Parathyroid adenoma (tissue), 2 donors: ENCODE results near the gene ITSN2.

Experiments
- H2AFZ ChIP-seq: fragments of 300-600 bp; sonication (generic); one replicate; pipeline ENCODE4 v1.7.0; 2017; ENCODE audit warnings: antibody characterized with exemption, mild to moderate bottlenecking
- H3K27ac ChIP-seq: fragments of 300-600 bp; sonication (generic); one replicate; pipeline ENCODE4 v1.7.0; 2017
- H3K27me3 ChIP-seq: fragments of 300-600 bp; sonication (generic); one replicate; pipeline ENCODE4 v1.7.0; 2017; ENCODE audit warnings: low read length; ENCODE audit not compliant: control insufficient read depth, insufficient read depth
- H3K36me3 ChIP-seq: fragments of 300-600 bp; sonication (generic); one replicate; pipeline ENCODE4 v1.7.0; 2017; ENCODE audit warnings: low read length; ENCODE audit not compliant: control insufficient read depth, insufficient read depth
- H3K4me1 ChIP-seq: fragments of 300-600 bp; sonication (generic); one replicate; pipeline ENCODE4 v1.7.0; 2017; ENCODE audit warnings: control low read depth
- H3K4me2 ChIP-seq: fragments of 300-600 bp; sonication (generic); one replicate; pipeline ENCODE4 v1.7.0; 2017; ENCODE audit warnings: low read length
- H3K4me3 ChIP-seq: fragments of 300-600 bp; sonication (generic); one replicate; pipeline ENCODE4 v1.7.0; 2017; ENCODE audit warnings: low read depth, low read length
- H3K79me2 ChIP-seq: fragments of 300-600 bp; sonication (generic); one replicate; pipeline ENCODE4 v1.7.0; 2017; ENCODE audit warnings: control low read depth
- H3K9ac ChIP-seq: fragments of 300-600 bp; sonication (generic); one replicate; pipeline ENCODE4 v1.7.0; 2017; ENCODE audit warnings: mild to moderate bottlenecking
- H3K9me3 ChIP-seq: fragments of 300-600 bp; sonication (generic); one replicate; pipeline ENCODE4 v1.7.0; 2017; ENCODE audit warnings: low read length; ENCODE audit not compliant: control insufficient read depth
- CTCF ChIP-seq: fragments of 300-600 bp; sonication (generic); IDR thresholded peaks from one replicate; pipeline ENCODE4 v1.7.0; 2017; ENCODE audit warnings: antibody characterized with exemption, mild to moderate bottlenecking
- donor health status: primary hyperparathyroidism.

The ITSN2 gene

GRCh38 chr2:24273598-24273997 is 86.7 kb downstream of the ITSN2 start:
- Histone ChIP-seq H3K9me3 (no peaks in the 10 kb centered on the region), H3K27me3 (no peaks in the 10 kb centered on the region), H3K27ac (no peak overlapping the region), H3K4me1 (no peaks in the 10 kb centered on the region), H3K9ac (no peak overlapping the region), H3K4me3 (no peak overlapping the region), H3K36me3 (no peaks in the 10 kb centered on the region), H2AFZ (no peak overlapping the region), H3K4me2 (no peak overlapping the region), H3K79me2 (no peaks in the 10 kb centered on the region)
- TF ChIP-seq CTCF: no peak

GRCh38 chr2:24272907-24273306 is 87.4 kb downstream of the ITSN2 start:
- Histone ChIP-seq H3K4me2 (no peak overlapping the region), H3K9me3 (no peaks in the 10 kb centered on the region), H3K4me1 (no peaks in the 10 kb centered on the region), H3K27ac (no peak overlapping the region), H3K9ac (no peak overlapping the region), H3K27me3 (no peaks in the 10 kb centered on the region), H3K79me2 (no peaks in the 10 kb centered on the region), H2AFZ (no peak overlapping the region), H3K36me3 (no peaks in the 10 kb centered on the region), H3K4me3 (no peak overlapping the region)
- TF ChIP-seq CTCF: no peak

GRCh38 chr2:24272161-24272802 is 88.1 kb downstream of the ITSN2 start:
- no peak overlapping the region for H2AFZ ChIP-seq
- no peak overlapping the region for H3K27ac ChIP-seq
- TF ChIP-seq CTCF: no peak
- H3K79me2 ChIP-seq: no peaks in the 10 kb centered on the region
- no peak overlapping the region for H3K4me2 ChIP-seq
- no peaks in the 10 kb centered on the region for H3K9me3 ChIP-seq
- H3K9ac ChIP-seq: no peak overlapping the region
- no peaks in the 10 kb centered on the region for H3K36me3 ChIP-seq
- no peaks in the 10 kb centered on the region for H3K4me1 ChIP-seq
- no peaks in the 10 kb centered on the region for H3K27me3 ChIP-seq
- H3K4me3 ChIP-seq: no peak overlapping the region

- no peaks in the 10 kb centered on the region for H3K36me3 ChIP-seq
- H3K27me3 ChIP-seq: no peaks in the 10 kb centered on the region
- no peak for TF ChIP-seq CTCF
- H3K4me2 ChIP-seq: no peak overlapping the region
- H3K4me3 ChIP-seq: no peak overlapping the region
- no peak overlapping the region for H3K9ac ChIP-seq
- H3K4me1 ChIP-seq: no peaks in the 10 kb centered on the region
- no peak overlapping the region for H2AFZ ChIP-seq
- H3K9me3 ChIP-seq: no peaks in the 10 kb centered on the region
- H3K79me2 ChIP-seq: no peaks in the 10 kb centered on the region
- no peak overlapping the region for H3K27ac ChIP-seq
These were observed 91.1 kb downstream of the ITSN2 start for GRCh38 chr2:24269265-24269664.

- TF ChIP-seq CTCF: no peak
- Histone ChIP-seq H3K79me2 (no peaks in the 10 kb centered on the region), H2AFZ (no peak overlapping the region), H3K9ac (no peak overlapping the region), H3K27ac (no peak overlapping the region), H3K27me3 (no peaks in the 10 kb centered on the region), H3K36me3 (no peaks in the 10 kb centered on the region), H3K4me2 (no peak overlapping the region), H3K9me3 (no peaks in the 10 kb centered on the region), H3K4me3 (no peak overlapping the region), H3K4me1 (no peaks in the 10 kb centered on the region)
These were observed 95.1 kb downstream of the ITSN2 start for GRCh38 chr2:24265212-24265611.
